ENCODE data around the gene ARHGEF10L.

ARHGEF10L gene

GRCh38 chr1:17507915-17508314 is 31.6 kb upstream of the ARHGEF10L start:
- no peak overlapping the region for H3K27ac ChIP-seq (replicated peaks)
- DNase-seq (ENCODE audit: low read depth in 1 of 2, low spot score in 1 of 2): no peak
- TF ChIP-seq REST (IDR thresholded peaks at IDR 0.05; ENCODE audit: insufficient replicate concordance, low read depth): no peak
- no peak for TF ChIP-seq CTCF (IDR thresholded peaks at IDR 0.05; ENCODE audit: insufficient read depth, low read length)
- TF ChIP-seq POLR2AphosphoS5 (IDR thresholded peaks at IDR 0.05; ENCODE audit: low read depth): no peak
- TF ChIP-seq SPI1 (IDR thresholded peaks at IDR 0.05; ENCODE audit: borderline replicate concordance, low read depth): no peak
- no peak for TF ChIP-seq GABPA (IDR thresholded peaks at IDR 0.05; ENCODE audit: low read depth)
- no peaks in the 10 kb centered on the region for H3K27me3 ChIP-seq (ENCODE audit: insufficient read depth, poor library complexity, severe bottlenecking)
- H3K4me3 ChIP-seq (replicated peaks; ENCODE audit: insufficient read depth, low read length): no peak overlapping the region

DNA sequence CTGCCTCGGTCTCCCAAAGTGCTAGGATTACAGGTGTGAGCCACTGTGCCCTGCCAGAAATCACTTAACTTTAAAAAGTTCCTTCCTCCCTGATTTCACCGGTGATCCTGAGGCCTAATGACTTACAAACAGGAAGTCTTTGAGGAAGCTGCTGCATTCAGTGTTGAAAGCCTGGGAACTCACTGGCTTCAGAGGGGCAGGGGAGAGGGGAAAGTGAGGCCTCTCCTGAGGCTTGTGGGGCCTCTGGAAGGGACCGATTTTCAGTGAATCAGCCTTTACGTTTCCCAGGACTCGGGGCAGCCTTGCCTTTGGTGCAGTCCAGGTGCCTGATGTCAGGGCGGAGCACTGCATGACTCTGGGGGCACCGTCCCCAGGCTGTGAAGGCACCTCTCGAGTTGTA is 30.1 kb upstream of the ARHGEF10L start:
- TF ChIP-seq GABPA (IDR thresholded peaks at IDR 0.05; ENCODE audit: low read depth) (no peak), CTCF (IDR thresholded peaks at IDR 0.05; ENCODE audit: insufficient read depth, low read length) (no peak), POLR2AphosphoS5 (IDR thresholded peaks at IDR 0.05; ENCODE audit: low read depth) (no peak), SPI1 (IDR thresholded peaks at IDR 0.05; ENCODE audit: borderline replicate concordance, low read depth) (peak; percentile 63), REST (IDR thresholded peaks at IDR 0.05; ENCODE audit: insufficient replicate concordance, low read depth) (no peak)

DNA sequence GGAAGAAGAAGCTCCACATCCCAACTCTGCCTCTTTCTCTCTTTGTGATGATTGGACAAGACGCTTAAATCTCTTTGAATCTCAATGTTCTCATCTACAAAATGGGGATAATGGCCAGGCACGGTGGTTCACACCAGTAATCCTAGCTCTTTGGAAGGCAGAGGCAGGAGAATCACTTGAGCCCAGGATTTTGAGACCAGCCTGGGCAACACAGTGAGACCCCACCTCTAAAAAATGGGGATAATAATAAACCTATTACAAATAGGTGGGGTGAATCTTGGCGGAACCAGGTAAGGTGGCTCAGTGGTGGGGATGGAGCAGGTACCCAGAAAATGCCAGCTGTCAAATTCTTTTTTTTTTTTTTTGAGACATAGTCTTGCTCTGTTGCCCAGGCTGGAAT is 29.4 kb upstream of the ARHGEF10L start:
- no peak overlapping the region for H3K27ac ChIP-seq (replicated peaks)
- no peaks in the 10 kb centered on the region for H3K27me3 ChIP-seq (ENCODE audit: insufficient read depth, poor library complexity, severe bottlenecking)
- TF ChIP-seq SPI1 (IDR thresholded peaks at IDR 0.05; ENCODE audit: borderline replicate concordance, low read depth) (no peak), CTCF (IDR thresholded peaks at IDR 0.05; ENCODE audit: insufficient read depth, low read length) (no peak), REST (IDR thresholded peaks at IDR 0.05; ENCODE audit: insufficient replicate concordance, low read depth) (no peak), GABPA (IDR thresholded peaks at IDR 0.05; ENCODE audit: low read depth) (no peak), POLR2AphosphoS5 (IDR thresholded peaks at IDR 0.05; ENCODE audit: low read depth) (no peak)
- DNase-seq (ENCODE audit: low read depth in 1 of 2, low spot score in 1 of 2): no peak
- H3K4me3 ChIP-seq (replicated peaks; ENCODE audit: insufficient read depth, low read length): no peak overlapping the region

More for the DNA sequence above, 30.1 kb upstream of the ARHGEF10L start:
- no peak overlapping the region for H3K4me3 ChIP-seq (replicated peaks; ENCODE audit: insufficient read depth, low read length)
- no peaks in the 10 kb centered on the region for H3K27me3 ChIP-seq (ENCODE audit: insufficient read depth, poor library complexity, severe bottlenecking)
- peak; percentile 17 to 26 for DNase-seq (ENCODE audit: low read depth in 1 of 2, low spot score in 1 of 2)
- no peak overlapping the region for H3K27ac ChIP-seq (replicated peaks)
